SK-N-SH treated with all-trans-retinoic acid at 6 μM for 48 hours (cell line): ENCODE measurements around the gene CBLB.

Experiments
- ATAC-seq: fragments of 200-7000 bp; cut with Tn5 transposase; 3 replicates; pipeline ENCODE4 v1.9.1; 2020; ENCODE audit warnings: mild to moderate bottlenecking, moderate library complexity
- BACH2 ChIP-seq: fragments of 250-450 bp; sonication (Bioruptor Pico); IDR thresholded peaks from 2 replicates; pipeline ENCODE4 v1.9.0; 2021; ENCODE audit warnings: mild to moderate bottlenecking, borderline replicate concordance
- CREB5 ChIP-seq: fragments of 250-450 bp; sonication (Bioruptor Pico); IDR thresholded peaks from 2 replicates; pipeline ENCODE4 v1.5.1; 2020; ENCODE audit warnings: low read depth, mild to moderate bottlenecking, moderate library complexity
- CSDC2 ChIP-seq: fragments of 250-450 bp; sonication (Bioruptor Pico); IDR thresholded peaks from 2 replicates; pipeline ENCODE4 v1.5.0; 2020; ENCODE audit warnings: mild to moderate bottlenecking, moderate library complexity
- CSRNP3 ChIP-seq: fragments of 250-450 bp; sonication (Bioruptor Pico); IDR thresholded peaks from 2 replicates; pipeline ENCODE4 v1.5.1; 2021; ENCODE audit warnings: mild to moderate bottlenecking, moderate library complexity
- GLIS3 ChIP-seq: fragments of 250-450 bp; sonication (Bioruptor Pico); IDR thresholded peaks from 2 replicates; pipeline ENCODE4 v1.5.0; 2020; ENCODE audit warnings: mild to moderate bottlenecking, moderate library complexity
- ISL1 ChIP-seq: fragments of 250-450 bp; sonication (Bioruptor Pico); IDR thresholded peaks from 2 replicates; pipeline ENCODE4 v2.1.2; 2022; ENCODE audit warnings: mild to moderate bottlenecking, moderate library complexity
- OSR1 ChIP-seq: fragments of 250-450 bp; sonication (Bioruptor Pico); IDR thresholded peaks from 2 replicates; pipeline ENCODE4 v1.8.0; 2022; ENCODE audit warnings: moderate library complexity, mild to moderate bottlenecking, inconsistent platforms
- PATZ1 ChIP-seq: fragments of 250-450 bp; sonication (Bioruptor Pico); IDR thresholded peaks from 2 replicates; pipeline ENCODE4 v1.8.0; 2020; ENCODE audit warnings: mild to moderate bottlenecking, moderate library complexity, borderline replicate concordance
- RARB ChIP-seq: fragments of 250-450 bp; sonication (Bioruptor Pico); IDR thresholded peaks from 2 replicates; pipeline ENCODE4 v1.8.0; 2021; ENCODE audit warnings: mild to moderate bottlenecking, moderate library complexity
- TCF4 ChIP-seq: fragments of 250-450 bp; sonication (Bioruptor Pico); IDR thresholded peaks from 2 replicates; pipeline ENCODE4 v1.8.0; 2021; ENCODE audit warnings: mild to moderate bottlenecking, moderate library complexity, borderline replicate concordance
- TOX ChIP-seq: fragments of 250-450 bp; sonication (Bioruptor Pico); IDR thresholded peaks from 2 replicates; pipeline ENCODE4 v1.8.0; 2021; ENCODE audit warnings: mild to moderate bottlenecking, moderate library complexity, borderline replicate concordance
- TSHZ2 ChIP-seq: fragments of 250-450 bp; sonication (Bioruptor Pico); IDR thresholded peaks from 2 replicates; pipeline ENCODE4 v1.5.0; 2020; ENCODE audit warnings: mild to moderate bottlenecking, moderate library complexity
- ZC3H10 ChIP-seq: fragments of 250-450 bp; sonication (Bioruptor Pico); IDR thresholded peaks from 2 replicates; pipeline ENCODE4 v1.5.1; 2021; ENCODE audit warnings: mild to moderate bottlenecking, moderate library complexity
- ZFP3 ChIP-seq: fragments of 250-450 bp; sonication (Bioruptor Pico); IDR thresholded peaks from 2 replicates; pipeline ENCODE4 v1.5.0; 2020; ENCODE audit warnings: mild to moderate bottlenecking, moderate library complexity
- ZFP30 ChIP-seq: fragments of 450-650 bp; formaldehyde crosslinking; IDR thresholded peaks from 2 replicates; pipeline ENCODE4 v1.5.0; 2022; ENCODE audit warnings: mild to moderate bottlenecking, moderate library complexity
- ZNF565 ChIP-seq: fragments of 450-650 bp; formaldehyde crosslinking; conservative IDR thresholded peaks from 2 replicates; pipeline ENCODE4 v1.5.0; 2020; ENCODE audit warnings: low read depth, mild to moderate bottlenecking, moderate library complexity
- ZNF8 ChIP-seq: fragments of 450-650 bp; formaldehyde crosslinking; IDR thresholded peaks from 2 replicates; pipeline ENCODE4 v1.5.0; 2020; ENCODE audit warnings: mild to moderate bottlenecking, moderate library complexity

CBLB gene

GRCh38 chr3:105774444-105775180 lies 94.2 kb downstream of the CBLB start (continued):
- TF ChIP-seq CREB5 (CRISPR knock-in tag) (no peak), ZFP3 (CRISPR knock-in tag) (no peak), GLIS3 (no peak), ISL1 (CRISPR knock-in tag) (no peak), TOX (no peak), CSDC2 (no peak)

GRCh38 chr3:105773291-105773690 lies 95.5 kb downstream of the CBLB start:
- no peak for ATAC-seq
- TF ChIP-seq ZNF8 (CRISPR knock-in tag), result no peak
- TF ChIP-seq RARB (CRISPR knock-in tag), result no peak
- TF ChIP-seq CSRNP3 (CRISPR knock-in tag), result no peak
- no peak for TF ChIP-seq PATZ1 (CRISPR knock-in tag)
- TF ChIP-seq CSDC2, result no peak
- TF ChIP-seq OSR1 (CRISPR knock-in tag), result no peak
- no peak for TF ChIP-seq ZNF565 (CRISPR knock-in tag)
- no peak for TF ChIP-seq ISL1 (CRISPR knock-in tag)
- no peak for TF ChIP-seq ZC3H10 (CRISPR knock-in tag)

GRCh38 chr3:105772635-105773034 lies 96.2 kb downstream of the CBLB start:
- ATAC-seq, result no peak

More at GRCh38 chr3:105772635-105773034, 96.2 kb downstream of the CBLB start:
- TF ChIP-seq TSHZ2 (CRISPR knock-in tag) (no peak), PATZ1 (CRISPR knock-in tag) (no peak), ZNF565 (CRISPR knock-in tag) (no peak), GLIS3 (no peak), ISL1 (CRISPR knock-in tag) (no peak), BACH2 (CRISPR knock-in tag) (no peak), ZNF8 (CRISPR knock-in tag) (no peak), CREB5 (CRISPR knock-in tag) (no peak), ZFP30 (CRISPR knock-in tag) (no peak), CSDC2 (no peak), TCF4 (CRISPR knock-in tag) (no peak)
